Body of pancreas (tissue), 4 donors: ENCODE measurements around the gene ZFAND2A.

ENCODE experiments used
- CTCF ChIP-seq, 7 experiments: fragments of 450-650 bp in 4 of 7; fragments of 200-600 bp in 3 of 7; sonication (generic) in 3 of 7; IDR thresholded peaks; one replicate each; pipeline ENCODE4 v1.5.1; 2016 to 2019; ENCODE audit warnings: antibody characterized with exemption in 7 of 7
- POLR2A ChIP-seq, 3 donors: fragments of 450-650 bp; IDR thresholded peaks; one replicate each; pipeline ENCODE4 v1.6.1; 2016; ENCODE audit warnings: antibody characterized with exemption in 3 of 3, mild to moderate bottlenecking in 2 of 3

DNA sequence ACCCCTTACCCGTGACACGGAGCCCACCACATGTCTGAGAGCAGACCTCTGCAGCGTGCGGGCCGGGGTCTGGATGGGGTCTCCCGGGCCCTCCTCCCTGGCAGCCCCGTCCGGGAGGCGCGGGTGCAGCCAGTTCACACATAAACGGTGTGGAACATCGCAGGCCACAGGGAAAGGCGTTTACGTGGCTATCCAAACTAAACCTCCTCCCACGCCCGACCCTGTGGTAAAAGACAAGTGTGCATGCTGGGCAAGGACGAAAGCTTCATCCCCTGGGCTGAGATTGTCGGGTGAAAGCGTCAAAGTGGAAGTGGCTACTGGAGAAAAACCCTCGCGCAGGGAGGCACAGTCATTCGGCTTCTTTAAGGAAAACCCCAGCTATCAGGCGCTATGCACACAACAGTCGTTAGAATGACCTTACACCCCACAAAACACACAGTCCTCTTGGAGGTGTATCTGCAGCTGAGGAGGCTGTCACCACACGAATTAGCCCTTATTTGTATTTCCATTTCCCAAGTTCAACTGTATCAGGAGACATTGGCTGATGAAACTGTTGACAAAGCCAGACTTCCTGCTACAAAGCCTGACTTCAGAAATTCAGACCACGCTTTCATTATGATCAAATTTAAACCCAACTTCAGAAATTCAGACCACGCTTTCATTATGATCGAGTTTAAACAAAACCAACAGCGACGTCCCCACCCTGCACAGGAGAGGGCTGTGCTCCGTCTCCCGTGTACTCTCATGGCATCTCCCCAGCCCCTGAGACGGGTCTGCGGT is 56.8 kb downstream of the ZFAND2A start:
- no peak for TF ChIP-seq CTCF (IDR thresholded peaks at IDR 0.05)
- TF ChIP-seq POLR2A (IDR thresholded peaks at IDR 0.05) = no peak
